ENCODE measurements around the gene PDE11A. TPM values are rescaled to one million over a fixed set of nuclear protein-coding genes. Genes with fewer than 3 reads are reported as not detected.

PDE11A gene
- total and polyA plus RNA-seq, 8 donors = 0.28 to 5.0 (median 1.7) TPM

- Histone ChIP-seq H3K27ac (peak overlapping the region; percentile 93 to 98 (median 94)), H3K4me3 (peak overlapping the region; percentile 64 to 80 (median 70)), H3K27me3 (no peaks in the 10 kb centered on the region), H3K9me3 (no peaks in the 10 kb centered on the region), H3K36me3 (no peaks in the 10 kb centered on the region), H3K4me1 (no peaks in the 10 kb centered on the region)
- intact Hi-C loops (cut with DNase I) = no loop called here
- no peak for TF ChIP-seq CTCF (IDR thresholded peaks at IDR 0.05)
- no peak for FAIRE-seq
- ATAC-seq = peak; percentile 96 to 99 (median 98)
- 2 to 3% methylated on average over 76 of the region's 76 CpGs for whole genome bisulfite sequencing, 2 donors
- peak; percentile 87 to 98 (median 92) for DNase-seq
Observed at GRCh38 chr2:177618255-177619253, 454.0 kb downstream of the PDE11A start.

GRCh38 chr2:177617849-177618248 is 454.7 kb downstream of the PDE11A start:
- no peak for FAIRE-seq
- no peaks in the 10 kb centered on the region for H3K4me1 ChIP-seq
- H3K27ac ChIP-seq = peak overlapping the region; percentile 93 to 98 (median 94)
- DNase-seq = peak in 1 of 6 donors; percentile 18
- ATAC-seq = peak in 1 of 4 donors; percentile 4
- WGBS, 2 donors = 80 to 89% methylated on average over 9 of the region's 9 CpGs
- H3K27me3 ChIP-seq = no peaks in the 10 kb centered on the region
- TF ChIP-seq CTCF (IDR thresholded peaks at IDR 0.05) = no peak
- H3K4me3 ChIP-seq = peak overlapping the region; percentile 64 to 80 (median 70)
- intact Hi-C loops (cut with DNase I) = no loop called here
- no peaks in the 10 kb centered on the region for H3K36me3 ChIP-seq
- no peaks in the 10 kb centered on the region for H3K9me3 ChIP-seq

DNA sequence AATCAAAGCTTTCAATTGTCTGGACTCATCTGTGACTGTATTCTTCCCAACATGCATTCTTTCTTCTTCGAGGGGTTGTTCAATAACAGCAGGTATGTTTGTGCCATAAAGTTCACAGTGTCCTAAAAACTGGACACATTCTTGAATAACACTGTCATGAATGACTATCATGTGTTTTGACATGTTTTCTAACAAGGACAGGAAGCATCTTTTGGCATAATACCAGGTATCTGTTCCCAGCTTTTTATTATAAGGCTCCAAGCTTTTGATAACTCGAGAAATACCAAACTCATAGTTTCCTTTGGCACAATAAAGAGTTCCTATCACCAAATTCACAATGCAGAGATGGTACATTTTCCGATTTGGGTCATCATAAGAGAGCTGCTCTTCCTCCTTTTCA is 455.8 kb downstream of the PDE11A start:
- intact Hi-C loops (cut with DNase I) = no loop called here
- Histone ChIP-seq H3K9me3 (no peaks in the 10 kb centered on the region), H3K27ac (no peak overlapping the region), H3K27me3 (no peaks in the 10 kb centered on the region), H3K36me3 (no peaks in the 10 kb centered on the region), H3K4me3 (no peak overlapping the region), H3K4me1 (no peaks in the 10 kb centered on the region)
- DNase-seq = no peak
- FAIRE-seq = no peak
- no peak for TF ChIP-seq CTCF (IDR thresholded peaks at IDR 0.05)
- WGBS, 2 donors = 64 to 65% methylated on average over 3 of the region's 3 CpGs
- ATAC-seq = no peak

DNA sequence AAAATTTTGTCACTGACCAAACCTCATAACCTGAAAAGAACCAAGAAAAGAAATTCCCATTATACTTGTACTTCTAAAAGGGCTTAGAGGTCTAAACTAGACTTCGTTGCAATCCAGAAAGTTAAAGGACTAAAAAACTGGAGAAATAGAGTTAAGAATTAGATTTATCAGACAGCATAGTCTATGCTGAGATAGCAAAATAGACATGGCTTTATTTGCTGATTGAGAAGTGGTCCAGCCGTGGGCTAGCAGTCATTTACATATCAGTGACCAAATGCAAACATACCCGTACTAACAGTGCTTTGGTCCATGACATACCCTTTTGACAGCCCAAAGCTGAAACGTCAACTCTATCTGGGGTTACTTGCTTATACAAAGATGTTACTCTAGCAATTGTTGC is 456.5 kb downstream of the PDE11A start:
- intact Hi-C loops (cut with DNase I) = no loop called here
- H3K36me3 ChIP-seq = no peaks in the 10 kb centered on the region
- no peak for TF ChIP-seq CTCF (IDR thresholded peaks at IDR 0.05)
- WGBS, 2 donors = 58 to 69% methylated on average over 4 of the region's 4 CpGs
- H3K27ac ChIP-seq = no peak overlapping the region
- H3K4me3 ChIP-seq = no peak overlapping the region
- DNase-seq (no peak), ATAC-seq (no peak), FAIRE-seq (no peak)
- no peaks in the 10 kb centered on the region for H3K4me1 ChIP-seq
- no peaks in the 10 kb centered on the region for H3K9me3 ChIP-seq
- no peaks in the 10 kb centered on the region for H3K27me3 ChIP-seq

- FAIRE-seq (no peak), ATAC-seq (no peak), DNase-seq (no peak)
- no peaks in the 10 kb centered on the region for H3K4me1 ChIP-seq
- no peak overlapping the region for H3K27ac ChIP-seq
- no peak for TF ChIP-seq CTCF (IDR thresholded peaks at IDR 0.05)
- intact Hi-C loops (cut with DNase I) = no loop called here
- no peaks in the 10 kb centered on the region for H3K36me3 ChIP-seq
- H3K4me3 ChIP-seq = no peak overlapping the region
- no peaks in the 10 kb centered on the region for H3K9me3 ChIP-seq
- 90 to 94% methylated on average over 4 of the region's 4 CpGs for WGBS, 2 donors
- H3K27me3 ChIP-seq = no peaks in the 10 kb centered on the region
Observed at GRCh38 chr2:177612659-177613058, 459.9 kb downstream of the PDE11A start.

Data from pancreas (tissue), 10 donors.